ENCODE measurements around the gene TASP1. TPM values are rescaled to one million over a fixed set of nuclear protein-coding genes. Genes with fewer than 3 reads are reported as not detected.

Gene TASP1
- polyA plus RNA-seq, 3 donors: 2.3 to 3.3 (median 2.6) TPM

GRCh38 chr20:13650474-13650873 lies 11.7 kb upstream of the TASP1 start:
- no peak overlapping the region for H3K4me3 Mint-ChIP-seq

GRCh38 chr20:13648291-13649228 lies 9.8 kb upstream of the TASP1 start:
- TF ChIP-seq CTCF (IDR thresholded peaks at IDR 0.05): no peak
- no peaks in the 10 kb centered on the region for H3K4me1 ChIP-seq (ENCODE audit: control insufficient read depth in 1 of 2, insufficient read depth in 2 of 2, low read length in 2 of 2)
- H3K4me2 ChIP-seq (replicated peaks; ENCODE audit: extremely low read depth, low read length, poor library complexity, severe bottlenecking): no peak overlapping the region
- Mint-ChIP-seq H3K36me3 (no peaks in the 10 kb centered on the region), H3K27me3 (ENCODE audit: low read depth in 3 of 3) (peaks cover 3 to 7% (median 3%) of the 10 kb centered on the region in 3 donors), H3K27ac (no peak overlapping the region), H3K4me3 (no peak overlapping the region), H3K9me3 (no peaks in the 10 kb centered on the region), H3K4me1 (no peaks in the 10 kb centered on the region)
- H3K9ac ChIP-seq (ENCODE audit: insufficient read depth, low read length, poor library complexity, severe bottlenecking): no peak overlapping the region
- 100% methylated on average over 2 of the region's 10 CpGs for WGBS (ENCODE audit: insufficient coverage)
- no peaks in the 10 kb centered on the region for H3K36me3 ChIP-seq (replicated peaks in 1 of 2; ENCODE audit: control insufficient read depth in 1 of 2, insufficient read depth in 2 of 2, low read length in 2 of 2)
- H3K27ac ChIP-seq (ENCODE audit: low read depth in 1 of 2, low read length in 2 of 2): no peak overlapping the region
- H3K79me2 ChIP-seq (ENCODE audit: insufficient read depth, low read length): no peaks in the 10 kb centered on the region
- H3K9me3 ChIP-seq (replicated peaks in 1 of 2; ENCODE audit: control insufficient read depth in 1 of 2, insufficient read depth in 1 of 2, low read length in 2 of 2): no peaks in the 10 kb centered on the region
- intact Hi-C loops (cut with micrococcal nuclease): no loop called here
- no peaks in the 10 kb centered on the region for H4K20me1 ChIP-seq (ENCODE audit: insufficient read depth, low read length)
- H3K27me3 ChIP-seq (ENCODE audit: control insufficient read depth in 2 of 2, insufficient read depth in 2 of 2, low read length in 2 of 2): peaks cover 0 to 2% of the 10 kb centered on the region in 2 donors
- no peak overlapping the region for H2AFZ ChIP-seq (ENCODE audit: insufficient read depth, low read depth, low read length, poor library complexity, severe bottlenecking)
- H3K4me3 ChIP-seq (replicated peaks in 1 of 3; ENCODE audit: low read depth in 2 of 3, low read length in 3 of 3): no peak overlapping the region
- DNase-seq: no peak

More at GRCh38 chr20:13650474-13650873, 11.7 kb upstream of the TASP1 start:
- Histone ChIP-seq H3K4me1 (ENCODE audit: control insufficient read depth in 1 of 2, insufficient read depth in 2 of 2, low read length in 2 of 2) (no peaks in the 10 kb centered on the region), H3K36me3 (replicated peaks in 1 of 2; ENCODE audit: control insufficient read depth in 1 of 2, insufficient read depth in 2 of 2, low read length in 2 of 2) (no peaks in the 10 kb centered on the region), H3K4me3 (replicated peaks in 1 of 3; ENCODE audit: low read depth in 2 of 3, low read length in 3 of 3) (no peak overlapping the region), H3K79me2 (ENCODE audit: insufficient read depth, low read length) (no peaks in the 10 kb centered on the region), H3K4me2 (replicated peaks; ENCODE audit: extremely low read depth, low read length, poor library complexity, severe bottlenecking) (no peak overlapping the region), H3K9ac (ENCODE audit: insufficient read depth, low read length, poor library complexity, severe bottlenecking) (no peak overlapping the region), H3K27me3 (ENCODE audit: control insufficient read depth in 2 of 2, insufficient read depth in 2 of 2, low read length in 2 of 2) (no peaks in the 10 kb centered on the region), H2AFZ (ENCODE audit: insufficient read depth, low read depth, low read length, poor library complexity, severe bottlenecking) (no peak overlapping the region), H3K27ac (ENCODE audit: low read depth in 1 of 2, low read length in 2 of 2) (no peak overlapping the region), H4K20me1 (ENCODE audit: insufficient read depth, low read length) (no peaks in the 10 kb centered on the region), H3K9me3 (replicated peaks in 1 of 2; ENCODE audit: control insufficient read depth in 1 of 2, insufficient read depth in 1 of 2, low read length in 2 of 2) (no peaks in the 10 kb centered on the region)
- H3K36me3 Mint-ChIP-seq: no peaks in the 10 kb centered on the region
- TF ChIP-seq CTCF (IDR thresholded peaks at IDR 0.05): no peak
- DNase-seq: no peak
- no peaks in the 10 kb centered on the region for H3K9me3 Mint-ChIP-seq
- 78% methylated on average over 2 of the region's 2 CpGs for WGBS (ENCODE audit: insufficient coverage)
- no peaks in the 10 kb centered on the region for H3K4me1 Mint-ChIP-seq
- peaks cover 2 to 5% (median 3%) of the 10 kb centered on the region in 3 donors for H3K27me3 Mint-ChIP-seq (ENCODE audit: low read depth in 3 of 3)
- intact Hi-C loops (cut with micrococcal nuclease): no loop called here
- H3K27ac Mint-ChIP-seq: no peak overlapping the region
